ENCODE results near the gene KRT8.

- TF ChIP-seq ARNTL (CRISPR knock-in tag; IDR thresholded peaks at IDR 0.05; ENCODE audit: borderline replicate concordance, low read depth) (no peak), CSRNP3 (CRISPR knock-in tag; IDR thresholded peaks at IDR 0.05) (no peak), SNAI2 (CRISPR knock-in tag; IDR thresholded peaks at IDR 0.05) (no peak), RARB (CRISPR knock-in tag; IDR thresholded peaks at IDR 0.05) (no peak), PPARA (CRISPR knock-in tag; IDR thresholded peaks at IDR 0.05; ENCODE audit: borderline replicate concordance) (no peak)
- TF ChIP-seq, protein P1, sequence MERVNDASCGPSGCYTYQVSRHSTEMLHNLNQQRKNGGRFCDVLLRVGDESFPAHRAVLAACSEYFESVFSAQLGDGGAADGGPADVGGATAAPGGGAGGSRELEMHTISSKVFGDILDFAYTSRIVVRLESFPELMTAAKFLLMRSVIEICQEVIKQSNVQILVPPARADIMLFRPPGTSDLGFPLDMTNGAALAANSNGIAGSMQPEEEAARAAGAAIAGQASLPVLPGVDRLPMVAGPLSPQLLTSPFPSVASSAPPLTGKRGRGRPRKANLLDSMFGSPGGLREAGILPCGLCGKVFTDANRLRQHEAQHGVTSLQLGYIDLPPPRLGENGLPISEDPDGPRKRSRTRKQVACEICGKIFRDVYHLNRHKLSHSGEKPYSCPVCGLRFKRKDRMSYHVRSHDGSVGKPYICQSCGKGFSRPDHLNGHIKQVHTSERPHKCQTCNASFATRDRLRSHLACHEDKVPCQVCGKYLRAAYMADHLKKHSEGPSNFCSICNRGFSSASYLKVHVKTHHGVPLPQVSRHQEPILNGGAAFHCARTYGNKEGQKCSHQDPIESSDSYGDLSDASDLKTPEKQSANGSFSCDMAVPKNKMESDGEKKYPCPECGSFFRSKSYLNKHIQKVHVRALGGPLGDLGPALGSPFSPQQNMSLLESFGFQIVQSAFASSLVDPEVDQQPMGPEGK (CRISPR knock-in tag; IDR thresholded peaks at IDR 0.05; ENCODE audit: borderline replicate concordance): no peak
These were observed 38.0 kb upstream of the KRT8 start for GRCh38 chr12:52942901-52943181.
